Measurements from ENCODE around the gene LILRA5.

Gene LILRA5

GRCh38 chr19:54311486-54311885 is 1.5 kb downstream of the LILRA5 start:
- TF ChIP-seq ZNF274 (IDR thresholded peaks at IDR 0.05; ENCODE audit: low read depth, low read length) (no peak), SUZ12 (IDR thresholded peaks at IDR 0.05; ENCODE audit: extremely low read depth, insufficient read depth, insufficient read length) (no peak), YY1 (IDR thresholded peaks at IDR 0.05; ENCODE audit: insufficient read depth, insufficient read length) (no peak)
- no peak for DNase-seq (ENCODE audit: low read depth, low spot score)
- Histone ChIP-seq H3K9ac (ENCODE audit: insufficient read length, low read depth) (no peak overlapping the region), H3K9me3 (ENCODE audit: insufficient read depth, low read length) (no peaks in the 10 kb centered on the region), H3K27me3 (ENCODE audit: insufficient read depth, insufficient read length) (peaks cover 16% of the 10 kb centered on the region), H3K4me3 (ENCODE audit: insufficient read length, low read depth) (no peak overlapping the region), H3K4me1 (ENCODE audit: insufficient read depth, insufficient read length) (no peaks in the 10 kb centered on the region), H3K36me3 (ENCODE audit: insufficient read depth, insufficient read length, low read length) (no peaks in the 10 kb centered on the region)

- no peak for DNase-seq (ENCODE audit: low read depth, low spot score)
- Histone ChIP-seq H3K4me3 (ENCODE audit: insufficient read length, low read depth) (no peak overlapping the region), H3K9me3 (ENCODE audit: insufficient read depth, low read length) (no peaks in the 10 kb centered on the region), H3K9ac (ENCODE audit: insufficient read length, low read depth) (no peak overlapping the region), H3K27me3 (ENCODE audit: insufficient read depth, insufficient read length) (peaks cover 19% of the 10 kb centered on the region), H3K4me1 (ENCODE audit: insufficient read depth, insufficient read length) (no peaks in the 10 kb centered on the region), H3K36me3 (ENCODE audit: insufficient read depth, insufficient read length, low read length) (no peaks in the 10 kb centered on the region)
- TF ChIP-seq ZNF274 (IDR thresholded peaks at IDR 0.05; ENCODE audit: low read depth, low read length), result no peak
- TF ChIP-seq SUZ12 (IDR thresholded peaks at IDR 0.05; ENCODE audit: extremely low read depth, insufficient read depth, insufficient read length), result no peak
- TF ChIP-seq YY1 (IDR thresholded peaks at IDR 0.05; ENCODE audit: insufficient read depth, insufficient read length), result no peak
Measured at GRCh38 chr19:54310543-54310942, 2.4 kb downstream of the LILRA5 start.

GRCh38 chr19:54309811-54310210 is 3.2 kb downstream of the LILRA5 start:
- Histone ChIP-seq H3K36me3 (ENCODE audit: insufficient read depth, insufficient read length, low read length) (no peaks in the 10 kb centered on the region), H3K4me3 (ENCODE audit: insufficient read length, low read depth) (no peak overlapping the region), H3K9ac (ENCODE audit: insufficient read length, low read depth) (no peak overlapping the region), H3K4me1 (ENCODE audit: insufficient read depth, insufficient read length) (no peaks in the 10 kb centered on the region), H3K27me3 (ENCODE audit: insufficient read depth, insufficient read length) (peaks cover 26% of the 10 kb centered on the region), H3K9me3 (ENCODE audit: insufficient read depth, low read length) (no peaks in the 10 kb centered on the region)
- TF ChIP-seq ZNF274 (IDR thresholded peaks at IDR 0.05; ENCODE audit: low read depth, low read length), result no peak
- TF ChIP-seq YY1 (IDR thresholded peaks at IDR 0.05; ENCODE audit: insufficient read depth, insufficient read length), result no peak
- TF ChIP-seq SUZ12 (IDR thresholded peaks at IDR 0.05; ENCODE audit: extremely low read depth, insufficient read depth, insufficient read length), result no peak
- DNase-seq (ENCODE audit: low read depth, low spot score), result no peak

- no peak for DNase-seq (ENCODE audit: low read depth, low spot score)
- no peak overlapping the region for H3K4me3 ChIP-seq (ENCODE audit: insufficient read length, low read depth)
- H3K4me1 ChIP-seq (ENCODE audit: insufficient read depth, insufficient read length), result no peaks in the 10 kb centered on the region
- H3K36me3 ChIP-seq (ENCODE audit: insufficient read depth, insufficient read length, low read length), result no peaks in the 10 kb centered on the region
- H3K9me3 ChIP-seq (ENCODE audit: insufficient read depth, low read length), result no peaks in the 10 kb centered on the region
- H3K9ac ChIP-seq (ENCODE audit: insufficient read length, low read depth), result no peak overlapping the region
- TF ChIP-seq SUZ12 (IDR thresholded peaks at IDR 0.05; ENCODE audit: extremely low read depth, insufficient read depth, insufficient read length), result no peak
- TF ChIP-seq ZNF274 (IDR thresholded peaks at IDR 0.05; ENCODE audit: low read depth, low read length), result no peak
- no peak for TF ChIP-seq YY1 (IDR thresholded peaks at IDR 0.05; ENCODE audit: insufficient read depth, insufficient read length)
- H3K27me3 ChIP-seq (ENCODE audit: insufficient read depth, insufficient read length), result peaks cover 33% of the 10 kb centered on the region
Measured at GRCh38 chr19:54307389-54308020, 5.5 kb downstream of the LILRA5 start.

- H3K4me3 ChIP-seq (ENCODE audit: insufficient read length, low read depth), result no peak overlapping the region
- TF ChIP-seq YY1 (IDR thresholded peaks at IDR 0.05; ENCODE audit: insufficient read depth, insufficient read length), result no peak
- TF ChIP-seq SUZ12 (IDR thresholded peaks at IDR 0.05; ENCODE audit: extremely low read depth, insufficient read depth, insufficient read length), result no peak
- no peak for TF ChIP-seq ZNF274 (IDR thresholded peaks at IDR 0.05; ENCODE audit: low read depth, low read length)
- no peak overlapping the region for H3K9ac ChIP-seq (ENCODE audit: insufficient read length, low read depth)
- H3K4me1 ChIP-seq (ENCODE audit: insufficient read depth, insufficient read length), result no peaks in the 10 kb centered on the region
- no peaks in the 10 kb centered on the region for H3K36me3 ChIP-seq (ENCODE audit: insufficient read depth, insufficient read length, low read length)
- H3K9me3 ChIP-seq (ENCODE audit: insufficient read depth, low read length), result no peaks in the 10 kb centered on the region
- DNase-seq (ENCODE audit: low read depth, low spot score), result no peak
- H3K27me3 ChIP-seq (ENCODE audit: insufficient read depth, insufficient read length), result peaks cover 54% of the 10 kb centered on the region
Measured at GRCh38 chr19:54305141-54305540, 7.8 kb downstream of the LILRA5 start.

GRCh38 chr19:54302257-54302656 is 10.7 kb downstream of the LILRA5 start:
- H3K9ac ChIP-seq (ENCODE audit: insufficient read length, low read depth), result no peak overlapping the region
- no peaks in the 10 kb centered on the region for H3K36me3 ChIP-seq (ENCODE audit: insufficient read depth, insufficient read length, low read length)
- TF ChIP-seq SUZ12 (IDR thresholded peaks at IDR 0.05; ENCODE audit: extremely low read depth, insufficient read depth, insufficient read length) (no peak), ZNF274 (IDR thresholded peaks at IDR 0.05; ENCODE audit: low read depth, low read length) (no peak), YY1 (IDR thresholded peaks at IDR 0.05; ENCODE audit: insufficient read depth, insufficient read length) (no peak)
- no peak overlapping the region for H3K4me3 ChIP-seq (ENCODE audit: insufficient read length, low read depth)
- no peaks in the 10 kb centered on the region for H3K4me1 ChIP-seq (ENCODE audit: insufficient read depth, insufficient read length)
- no peaks in the 10 kb centered on the region for H3K9me3 ChIP-seq (ENCODE audit: insufficient read depth, low read length)
- H3K27me3 ChIP-seq (ENCODE audit: insufficient read depth, insufficient read length), result peaks cover 70% of the 10 kb centered on the region
- no peak for DNase-seq (ENCODE audit: low read depth, low spot score)

GRCh38 chr19:54299515-54299914 is 13.5 kb downstream of the LILRA5 start:
- Histone ChIP-seq H3K27me3 (ENCODE audit: insufficient read depth, insufficient read length) (peaks cover 64% of the 10 kb centered on the region), H3K36me3 (ENCODE audit: insufficient read depth, insufficient read length, low read length) (no peaks in the 10 kb centered on the region), H3K9ac (ENCODE audit: insufficient read length, low read depth) (no peak overlapping the region), H3K9me3 (ENCODE audit: insufficient read depth, low read length) (no peaks in the 10 kb centered on the region), H3K4me3 (ENCODE audit: insufficient read length, low read depth) (no peak overlapping the region), H3K4me1 (ENCODE audit: insufficient read depth, insufficient read length) (no peaks in the 10 kb centered on the region)
- TF ChIP-seq SUZ12 (IDR thresholded peaks at IDR 0.05; ENCODE audit: extremely low read depth, insufficient read depth, insufficient read length) (no peak), ZNF274 (IDR thresholded peaks at IDR 0.05; ENCODE audit: low read depth, low read length) (no peak), YY1 (IDR thresholded peaks at IDR 0.05; ENCODE audit: insufficient read depth, insufficient read length) (no peak)
- DNase-seq (ENCODE audit: low read depth, low spot score), result no peak
